ENCODE data around the gene ZBTB48.

ZBTB48 gene

DNA sequence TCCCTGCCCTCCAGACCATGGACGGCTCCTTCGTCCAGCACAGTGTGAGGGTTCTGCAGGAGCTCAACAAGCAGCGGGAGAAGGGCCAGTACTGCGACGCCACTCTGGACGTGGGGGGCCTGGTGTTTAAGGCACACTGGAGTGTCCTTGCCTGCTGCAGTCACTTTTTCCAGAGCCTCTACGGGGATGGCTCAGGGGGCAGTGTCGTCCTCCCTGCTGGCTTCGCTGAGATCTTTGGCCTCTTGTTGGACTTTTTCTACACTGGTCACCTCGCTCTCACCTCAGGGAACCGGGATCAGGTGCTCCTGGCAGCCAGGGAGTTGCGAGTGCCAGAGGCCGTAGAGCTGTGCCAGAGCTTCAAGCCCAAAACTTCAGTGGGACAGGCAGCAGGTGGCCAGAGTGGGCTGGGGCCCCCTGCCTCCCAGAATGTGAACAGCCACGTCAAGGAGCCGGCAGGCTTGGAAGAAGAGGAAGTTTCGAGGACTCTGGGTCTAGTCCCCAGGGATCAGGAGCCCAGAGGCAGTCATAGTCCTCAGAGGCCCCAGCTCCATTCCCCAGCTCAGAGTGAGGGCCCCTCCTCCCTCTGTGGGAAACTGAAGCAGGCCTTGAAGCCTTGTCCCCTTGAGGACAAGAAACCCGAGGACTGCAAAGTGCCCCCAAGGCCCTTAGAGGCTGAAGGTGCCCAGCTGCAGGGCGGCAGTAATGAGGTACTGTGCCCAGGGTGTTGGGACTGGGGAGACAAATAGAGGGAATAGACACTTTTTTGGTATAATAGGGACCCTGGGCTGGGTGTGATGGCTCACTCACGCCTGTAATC, 1.0 kb downstream of the ZBTB48 start:
- peak; percentile 14 for TF ChIP-seq CTCF (IDR thresholded peaks at IDR 0.05; ENCODE audit: insufficient read depth, low read depth, low read length, missing control alignments)

GRCh38 chr1:6581561-6582305, 1.9 kb downstream of the ZBTB48 start:
- TF ChIP-seq CTCF (IDR thresholded peaks at IDR 0.05; ENCODE audit: insufficient read depth, low read depth, low read length, missing control alignments), result no peak
- no peak overlapping the region for H3K4me3 ChIP-seq (ENCODE audit: low read length)
- peak; percentile 86 for DNase-seq (ENCODE audit: low read depth)

More for the DNA sequence above, 1.0 kb downstream of the ZBTB48 start:
- DNase-seq (ENCODE audit: low read depth), result no peak
- H3K4me3 ChIP-seq (ENCODE audit: low read length), result peak overlapping the region; percentile 79

DNA sequence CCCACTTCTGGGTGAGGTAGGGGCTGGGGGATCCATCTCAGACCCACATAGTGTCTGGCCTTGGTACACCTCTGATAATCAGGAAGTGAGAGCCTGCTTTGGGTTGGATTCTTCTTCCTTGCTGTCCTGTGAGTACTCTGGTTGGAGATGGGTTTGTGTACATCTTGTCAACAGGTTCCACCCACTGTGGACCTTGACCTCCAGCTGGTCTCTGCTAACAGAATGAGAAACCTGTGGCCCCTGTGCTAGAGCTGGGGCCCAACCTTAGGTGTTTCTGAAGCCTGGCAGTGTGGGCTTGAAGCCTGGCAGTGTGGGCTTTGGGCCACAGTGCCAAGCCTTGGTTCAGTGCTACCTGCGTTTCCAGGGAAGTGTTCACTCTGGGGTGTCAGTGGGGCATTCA, 2.6 kb downstream of the ZBTB48 start:
- no peak overlapping the region for H3K4me3 ChIP-seq (ENCODE audit: low read length)
- no peak for DNase-seq (ENCODE audit: low read depth)
- TF ChIP-seq CTCF (IDR thresholded peaks at IDR 0.05; ENCODE audit: insufficient read depth, low read depth, low read length, missing control alignments), result no peak

DNA sequence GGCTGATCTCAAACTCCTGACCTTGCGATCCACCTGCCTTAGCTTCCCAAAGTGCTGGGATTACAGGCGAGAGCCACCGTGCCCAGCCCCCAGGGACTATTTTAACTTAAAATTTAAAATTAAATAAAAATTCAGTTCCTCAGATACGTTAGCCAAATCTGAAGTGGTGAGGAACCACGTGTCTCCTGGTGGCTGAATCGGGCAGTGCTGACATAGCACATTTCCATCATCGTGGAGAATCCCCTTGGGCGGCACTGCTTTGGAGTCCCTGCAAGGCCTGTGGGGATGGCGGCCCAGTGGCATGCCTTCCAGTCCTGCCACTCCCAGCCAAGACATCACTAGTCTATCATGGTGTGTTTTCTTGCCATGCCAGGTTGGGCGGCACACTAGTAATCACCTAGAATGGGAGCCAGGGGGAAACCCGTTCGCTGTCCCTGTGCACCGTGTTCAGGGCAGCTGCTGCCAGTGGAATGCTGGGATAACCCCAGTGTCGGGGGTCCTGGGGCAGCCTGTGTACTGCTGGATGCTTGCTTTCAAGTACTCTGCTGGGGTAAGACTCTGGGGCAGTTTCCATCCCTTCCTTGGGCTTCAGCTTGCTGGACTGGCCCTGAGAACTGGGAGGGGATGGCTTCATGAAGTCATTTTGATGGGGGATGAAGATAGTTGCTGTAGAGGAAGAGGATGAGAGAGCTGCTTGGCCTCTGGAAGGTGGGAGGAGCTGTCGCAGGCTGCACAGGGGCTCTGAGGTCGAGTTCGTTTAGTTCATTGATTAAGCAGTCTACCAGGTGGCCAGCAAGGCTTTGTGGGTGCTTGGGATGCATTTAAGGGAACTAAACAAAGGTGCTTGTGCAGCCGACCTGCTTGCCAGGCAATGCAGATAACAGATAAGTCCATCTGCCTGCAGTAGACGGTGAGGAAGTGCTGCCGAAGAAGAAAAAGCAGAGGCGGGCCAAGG, 4.6 kb downstream of the ZBTB48 start:
- DNase-seq (ENCODE audit: low read depth), result no peak
- peak; percentile 21 for TF ChIP-seq CTCF (IDR thresholded peaks at IDR 0.05; ENCODE audit: insufficient read depth, low read depth, low read length, missing control alignments)
- no peak overlapping the region for H3K4me3 ChIP-seq (ENCODE audit: low read length)

DNA sequence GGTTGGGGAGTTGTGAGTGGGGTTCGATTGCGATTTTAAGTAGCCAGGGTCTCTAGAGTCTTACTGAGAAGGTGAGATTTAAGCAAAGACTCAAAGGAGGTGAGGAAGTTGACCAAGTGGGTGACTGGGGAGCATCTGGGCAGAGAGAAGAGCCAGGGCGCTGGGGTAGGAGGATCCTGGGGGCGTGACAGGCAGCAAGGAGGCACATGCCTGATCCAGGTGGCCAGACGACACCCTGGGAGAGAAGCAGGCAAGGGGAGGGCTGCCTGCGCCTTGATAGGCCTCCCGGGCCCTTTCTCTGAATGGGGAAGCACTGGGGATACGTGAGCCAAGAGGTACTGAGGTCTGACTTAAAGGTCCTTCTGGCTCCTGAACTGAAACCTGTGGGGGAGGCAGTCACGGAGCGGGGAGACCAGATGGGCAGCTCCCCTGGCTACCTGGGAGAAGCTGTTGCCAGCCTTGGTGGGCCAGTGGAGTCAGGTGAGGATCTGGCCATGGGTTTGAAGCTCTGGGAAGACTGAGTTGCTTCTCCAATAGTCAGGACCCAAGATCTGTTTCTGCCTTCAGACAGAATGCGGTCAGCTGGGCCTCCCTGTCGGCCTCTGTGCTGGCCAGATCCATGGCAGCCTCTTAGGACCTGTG, 5.4 kb downstream of the ZBTB48 start:
- no peak overlapping the region for H3K4me3 ChIP-seq (ENCODE audit: low read length)
- no peak for DNase-seq (ENCODE audit: low read depth)
- TF ChIP-seq CTCF (IDR thresholded peaks at IDR 0.05; ENCODE audit: insufficient read depth, low read depth, low read length, missing control alignments), result no peak

- TF ChIP-seq CTCF (IDR thresholded peaks at IDR 0.05; ENCODE audit: insufficient read depth, low read depth, low read length, missing control alignments), result no peak
- DNase-seq (ENCODE audit: low read depth), result no peak
- no peak overlapping the region for H3K4me3 ChIP-seq (ENCODE audit: low read length)
These were observed 6.0 kb downstream of the ZBTB48 start for GRCh38 chr1:6585841-6586240.

Measured in epithelial cell of esophagus (primary cell).